ENCODE measurements around the gene PRKCQ. TPM values are rescaled to one million over a fixed set of nuclear protein-coding genes. Genes with fewer than 3 reads are reported as not detected.
A peak's percentile ranks its signal among the peaks of the same experiment; 100 is the strongest.

The PRKCQ gene
- total RNA-seq, 2 experiments from 2014 or later = 4.0 to 7.8 TPM

GRCh38 chr10:6553937-6554336, 26.1 kb downstream of the PRKCQ start:
- TF ChIP-seq, protein P1, sequence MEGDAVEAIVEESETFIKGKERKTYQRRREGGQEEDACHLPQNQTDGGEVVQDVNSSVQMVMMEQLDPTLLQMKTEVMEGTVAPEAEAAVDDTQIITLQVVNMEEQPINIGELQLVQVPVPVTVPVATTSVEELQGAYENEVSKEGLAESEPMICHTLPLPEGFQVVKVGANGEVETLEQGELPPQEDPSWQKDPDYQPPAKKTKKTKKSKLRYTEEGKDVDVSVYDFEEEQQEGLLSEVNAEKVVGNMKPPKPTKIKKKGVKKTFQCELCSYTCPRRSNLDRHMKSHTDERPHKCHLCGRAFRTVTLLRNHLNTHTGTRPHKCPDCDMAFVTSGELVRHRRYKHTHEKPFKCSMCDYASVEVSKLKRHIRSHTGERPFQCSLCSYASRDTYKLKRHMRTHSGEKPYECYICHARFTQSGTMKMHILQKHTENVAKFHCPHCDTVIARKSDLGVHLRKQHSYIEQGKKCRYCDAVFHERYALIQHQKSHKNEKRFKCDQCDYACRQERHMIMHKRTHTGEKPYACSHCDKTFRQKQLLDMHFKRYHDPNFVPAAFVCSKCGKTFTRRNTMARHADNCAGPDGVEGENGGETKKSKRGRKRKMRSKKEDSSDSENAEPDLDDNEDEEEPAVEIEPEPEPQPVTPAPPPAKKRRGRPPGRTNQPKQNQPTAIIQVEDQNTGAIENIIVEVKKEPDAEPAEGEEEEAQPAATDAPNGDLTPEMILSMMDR (conservative IDR thresholded peaks at IDR 0.05; ENCODE audit: low read length) = no peak
- TF ChIP-seq EZH2phosphoT487 (IDR thresholded peaks at IDR 0.05; ENCODE audit: borderline replicate concordance, low read depth, low read length) = no peak
- no peaks in the 10 kb centered on the region for H3K79me2 ChIP-seq (ENCODE audit: insufficient read depth, low read depth, low read length)
- no peak for DNase-seq (ENCODE audit: low spot score)
- no peak overlapping the region for H2AFZ ChIP-seq (ENCODE audit: low read length)
- H3K9me2 ChIP-seq (ENCODE audit: insufficient read depth, low read length) = no peaks in the 10 kb centered on the region
- no peaks in the 10 kb centered on the region for H3K9me3 ChIP-seq (ENCODE audit: low read length)
- intact Hi-C loops (cut with micrococcal nuclease; ENCODE audit: unreplicated experiment) = no loop called here
- ChIA-PET CTCF (ENCODE audit: unreplicated experiment) (no interaction called here), POLR2A (interaction anchor here (0.5 kb wide), 1 partner anchor 348 kb away, joined by 3 read pairs; no protein-coding TSS in a partner anchor)
- no peaks in the 10 kb centered on the region for H4K20me1 ChIP-seq (ENCODE audit: insufficient read depth, low read length)
- BruUV-seq (replicated peaks) = no TSS peak
- H3K27ac ChIP-seq (ENCODE audit: low read depth, low read length, poor library complexity, severe bottlenecking) = no peak overlapping the region
- H3K4me1 ChIP-seq (ENCODE audit: insufficient read depth, low read length, poor library complexity, severe bottlenecking) = no peaks in the 10 kb centered on the region
- no peak overlapping the region for H3K4me2 ChIP-seq (ENCODE audit: low read length)
- no peaks in the 10 kb centered on the region for H3K36me3 ChIP-seq (ENCODE audit: insufficient read depth, low read length)
- H3K4me3 ChIP-seq (ENCODE audit: low read depth, low read length, poor library complexity, severe bottlenecking) = no peak overlapping the region

GRCh38 chr10:6543431-6544005, 36.6 kb downstream of the PRKCQ start:
- DNase-seq (ENCODE audit: low spot score) = peak; percentile 29
- intact Hi-C loops (cut with micrococcal nuclease; ENCODE audit: unreplicated experiment) = no loop called here
- Histone ChIP-seq H3K36me3 (ENCODE audit: insufficient read depth, low read length) (no peaks in the 10 kb centered on the region), H3K4me3 (ENCODE audit: low read depth, low read length, poor library complexity, severe bottlenecking) (peak overlapping the region; percentile 32), H3K27ac (ENCODE audit: low read depth, low read length, poor library complexity, severe bottlenecking) (peak overlapping the region; percentile 28), H3K9me2 (ENCODE audit: insufficient read depth, low read length) (no peaks in the 10 kb centered on the region), H3K9me3 (ENCODE audit: low read length) (no peaks in the 10 kb centered on the region), H4K20me1 (ENCODE audit: insufficient read depth, low read length) (no peaks in the 10 kb centered on the region), H3K4me1 (ENCODE audit: insufficient read depth, low read length, poor library complexity, severe bottlenecking) (peaks cover 25% of the 10 kb centered on the region), H2AFZ (ENCODE audit: low read length) (peak overlapping the region; percentile 67; the same call in 1 of the 2 replicates), H3K4me2 (ENCODE audit: low read length) (peak overlapping the region; percentile 60), H3K79me2 (ENCODE audit: insufficient read depth, low read depth, low read length) (no peaks in the 10 kb centered on the region)
- POLR2A ChIA-PET = interaction anchor here (0.8 to 1.5 kb wide), 2 partner anchors 10 to 41 kb away, joined by 5 to 6 read pairs; no protein-coding TSS in a partner anchor
- CTCF ChIA-PET (ENCODE audit: unreplicated experiment) = no interaction called here
- TF ChIP-seq, protein P1 (conservative IDR thresholded peaks at IDR 0.05; ENCODE audit: low read length) = no peak
- BruUV-seq (replicated peaks) = no TSS peak

GRCh38 chr10:6542999-6543430, 37.1 kb downstream of the PRKCQ start:
- peak overlapping the region; percentile 60 for H3K4me2 ChIP-seq (ENCODE audit: low read length)
- H3K4me3 ChIP-seq (ENCODE audit: low read depth, low read length, poor library complexity, severe bottlenecking) = peak overlapping the region; percentile 32
- ChIA-PET POLR2A (interaction anchor here (1.5 kb wide), 1 partner anchor 9 kb away, joined by 6 read pairs; no protein-coding TSS in a partner anchor), CTCF (ENCODE audit: unreplicated experiment) (no interaction called here)
- H3K79me2 ChIP-seq (ENCODE audit: insufficient read depth, low read depth, low read length) = no peaks in the 10 kb centered on the region
- DNase-seq (ENCODE audit: low spot score) = peak; percentile 72
- no TSS peak for BruUV-seq (replicated peaks)
- intact Hi-C loops (cut with micrococcal nuclease; ENCODE audit: unreplicated experiment) = no loop called here
- H3K36me3 ChIP-seq (ENCODE audit: insufficient read depth, low read length) = no peaks in the 10 kb centered on the region
- H3K4me1 ChIP-seq (ENCODE audit: insufficient read depth, low read length, poor library complexity, severe bottlenecking) = peaks cover 25% of the 10 kb centered on the region
- no peaks in the 10 kb centered on the region for H4K20me1 ChIP-seq (ENCODE audit: insufficient read depth, low read length)
- H3K27ac ChIP-seq (ENCODE audit: low read depth, low read length, poor library complexity, severe bottlenecking) = peak overlapping the region; percentile 28
- no peaks in the 10 kb centered on the region for H3K9me2 ChIP-seq (ENCODE audit: insufficient read depth, low read length)
- TF ChIP-seq, protein P1 (conservative IDR thresholded peaks at IDR 0.05; ENCODE audit: low read length) = no peak
- TF ChIP-seq EZH2phosphoT487 (IDR thresholded peaks at IDR 0.05; ENCODE audit: borderline replicate concordance, low read depth, low read length) = no peak
- no peaks in the 10 kb centered on the region for H3K9me3 ChIP-seq (ENCODE audit: low read length)
- peak overlapping the region; percentile 67; the same call in 1 of the 2 replicates for H2AFZ ChIP-seq (ENCODE audit: low read length)

Data from OCI-LY7 (cell line).